Measurements from ENCODE around the gene ARSJ. TPM values are rescaled to one million over a fixed set of nuclear protein-coding genes. Genes with fewer than 3 reads are reported as not detected.
"Not testable (repeated sequence)": the region's sequence is repeated elsewhere in the genome, so short reads cannot be mapped to it uniquely, and the experiment has no call there.

ARSJ gene
- total RNA-seq, 4 donors from 2014 or later = 3.8 to 21.5 (median 7.8) TPM

DNA sequence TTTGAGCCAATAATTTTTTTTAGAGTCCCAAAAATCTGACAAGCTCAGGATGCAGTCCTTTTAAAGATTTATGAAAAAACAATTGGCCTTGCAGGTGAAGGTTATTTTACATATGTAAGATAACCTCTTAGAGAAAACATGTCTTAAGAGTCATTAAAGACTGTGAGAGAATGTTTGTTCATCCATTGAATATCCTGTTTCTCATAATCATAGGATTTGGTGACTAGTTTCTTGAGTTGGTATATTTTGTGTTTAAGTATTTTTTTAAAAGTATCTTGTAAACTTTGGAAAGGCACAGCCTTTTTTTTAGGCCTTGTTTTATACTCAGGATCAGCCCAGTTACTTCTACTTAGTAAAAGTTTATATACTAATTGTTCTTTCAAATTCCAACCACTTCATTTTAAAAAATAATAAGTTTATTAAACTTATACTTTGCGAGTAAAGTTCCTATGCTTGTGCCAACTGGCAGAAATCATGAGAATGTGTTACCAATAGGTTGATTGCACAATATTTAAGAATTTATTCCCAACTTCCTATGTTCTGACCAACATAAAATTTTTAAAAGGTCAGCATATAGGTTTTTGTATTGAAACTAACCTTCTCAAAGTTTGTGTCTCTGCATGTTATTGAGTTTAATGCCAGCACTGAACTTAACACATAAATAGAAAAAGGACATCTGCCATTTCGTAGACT, 40.0 kb upstream of the ARSJ start:
- no peak for DNase-seq (ENCODE audit: low spot score)
- TF ChIP-seq, protein P1, sequence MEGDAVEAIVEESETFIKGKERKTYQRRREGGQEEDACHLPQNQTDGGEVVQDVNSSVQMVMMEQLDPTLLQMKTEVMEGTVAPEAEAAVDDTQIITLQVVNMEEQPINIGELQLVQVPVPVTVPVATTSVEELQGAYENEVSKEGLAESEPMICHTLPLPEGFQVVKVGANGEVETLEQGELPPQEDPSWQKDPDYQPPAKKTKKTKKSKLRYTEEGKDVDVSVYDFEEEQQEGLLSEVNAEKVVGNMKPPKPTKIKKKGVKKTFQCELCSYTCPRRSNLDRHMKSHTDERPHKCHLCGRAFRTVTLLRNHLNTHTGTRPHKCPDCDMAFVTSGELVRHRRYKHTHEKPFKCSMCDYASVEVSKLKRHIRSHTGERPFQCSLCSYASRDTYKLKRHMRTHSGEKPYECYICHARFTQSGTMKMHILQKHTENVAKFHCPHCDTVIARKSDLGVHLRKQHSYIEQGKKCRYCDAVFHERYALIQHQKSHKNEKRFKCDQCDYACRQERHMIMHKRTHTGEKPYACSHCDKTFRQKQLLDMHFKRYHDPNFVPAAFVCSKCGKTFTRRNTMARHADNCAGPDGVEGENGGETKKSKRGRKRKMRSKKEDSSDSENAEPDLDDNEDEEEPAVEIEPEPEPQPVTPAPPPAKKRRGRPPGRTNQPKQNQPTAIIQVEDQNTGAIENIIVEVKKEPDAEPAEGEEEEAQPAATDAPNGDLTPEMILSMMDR (IDR thresholded peaks at IDR 0.05) = no peak
- ATAC-seq (ENCODE audit: low FRiP score) = no peak

DNA sequence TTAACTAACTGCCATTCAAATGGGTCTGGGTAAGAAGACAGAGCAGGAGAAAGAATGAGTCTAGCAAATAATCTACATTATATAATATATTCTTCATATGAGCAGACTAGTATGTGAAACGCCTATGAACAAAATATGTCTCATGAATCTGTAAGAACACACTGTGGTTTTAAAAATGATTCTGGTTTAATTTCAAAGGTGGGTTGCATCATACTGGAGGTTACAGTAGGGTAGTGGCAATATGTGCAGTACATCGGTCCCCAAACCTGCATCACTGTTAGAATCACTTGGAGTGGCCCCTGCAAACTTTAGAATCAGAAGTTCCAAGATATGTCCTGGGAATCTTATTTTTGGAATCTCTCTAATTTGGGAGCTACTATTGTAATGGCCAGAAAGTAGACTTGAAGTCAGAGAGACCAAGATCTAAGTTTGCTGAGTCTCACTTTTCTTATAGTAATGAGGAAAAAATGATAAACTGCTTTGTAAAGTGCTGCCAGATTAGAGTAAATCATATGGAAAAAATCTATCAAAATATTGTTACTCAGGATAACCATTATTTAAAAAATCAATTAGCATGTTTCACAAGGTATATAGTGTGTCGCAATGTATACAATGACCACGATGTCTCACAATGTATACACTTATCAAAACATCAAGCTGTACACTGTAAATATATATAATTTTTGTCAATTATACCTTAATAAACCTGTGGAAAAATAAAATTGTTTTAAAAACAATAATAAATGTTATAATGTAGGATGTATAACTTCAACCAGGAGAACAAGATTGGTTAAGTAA, 37.9 kb upstream of the ARSJ start:
- no peak for DNase-seq (ENCODE audit: low spot score)
- TF ChIP-seq, protein P1 (IDR thresholded peaks at IDR 0.05) = no peak
- ATAC-seq (ENCODE audit: low FRiP score) = no peak

DNA sequence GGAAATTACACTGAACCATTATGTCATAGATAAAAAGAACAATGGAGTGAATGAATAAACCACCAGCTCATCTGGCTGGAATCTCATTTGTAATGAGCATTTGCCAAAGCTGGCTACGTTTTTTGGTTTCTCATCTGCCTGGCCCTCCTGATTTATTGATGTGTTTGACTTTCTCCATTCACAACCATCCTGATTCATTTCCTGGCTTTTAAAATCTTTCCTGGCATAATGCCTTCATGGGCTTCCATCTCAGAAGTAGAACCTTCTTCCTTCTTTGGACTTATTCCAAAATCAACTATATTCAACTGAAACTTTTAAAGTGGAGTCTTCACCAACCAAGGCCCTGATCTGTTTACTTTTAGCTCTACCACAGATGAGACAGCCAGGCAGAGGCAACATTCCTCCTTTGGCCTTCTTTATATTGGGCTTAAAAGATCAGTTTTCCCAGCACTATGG, 36.0 kb upstream of the ARSJ start:
- ATAC-seq (ENCODE audit: low FRiP score) (peak; percentile 59), DNase-seq (ENCODE audit: low spot score) (no peak)
- TF ChIP-seq, protein P1 (IDR thresholded peaks at IDR 0.05) = no peak

DNA sequence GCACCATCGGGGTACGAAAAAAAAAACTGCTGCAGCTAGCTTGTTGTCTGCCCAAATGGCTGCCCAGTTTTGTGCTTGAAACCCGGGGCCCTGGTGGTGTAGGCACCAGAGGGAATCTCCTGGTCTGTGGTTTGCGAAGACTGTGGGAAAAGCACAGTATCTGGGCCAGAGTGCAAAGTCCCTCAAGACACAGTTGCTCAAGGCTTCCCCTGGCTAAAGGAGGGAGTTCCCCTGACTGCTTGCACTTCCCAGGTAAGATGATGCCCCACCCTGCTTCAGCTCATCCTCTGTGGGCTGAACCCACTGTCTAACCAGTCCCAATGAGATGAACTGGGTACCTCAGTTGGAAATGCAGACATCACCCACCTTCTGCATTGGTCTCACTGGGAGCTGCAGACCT, 33.8 kb upstream of the ARSJ start:
- not testable (repeated sequence) for ATAC-seq (ENCODE audit: low FRiP score); DNase-seq (ENCODE audit: low spot score)

DNA sequence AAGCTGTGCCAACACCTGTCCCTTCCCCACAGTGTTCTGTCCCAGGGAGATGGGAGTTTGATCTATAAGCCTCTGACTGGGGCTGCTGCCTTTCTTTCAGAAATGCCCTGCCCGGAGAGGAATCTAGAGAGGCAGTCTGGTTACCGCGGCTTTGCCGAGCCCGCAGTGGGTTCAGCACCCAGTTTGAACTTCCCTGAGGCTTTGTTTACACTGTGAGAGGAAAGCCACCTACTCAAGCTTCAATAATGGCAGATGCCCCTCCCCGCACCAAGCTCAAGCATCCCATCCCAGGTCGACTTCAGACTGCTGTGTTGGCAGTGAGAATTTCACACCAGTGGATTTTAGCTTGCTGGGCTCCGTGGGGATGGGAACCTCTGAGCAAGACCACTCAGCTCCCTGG, 33.3 kb upstream of the ARSJ start:
- TF ChIP-seq, protein P1 (IDR thresholded peaks at IDR 0.05) = no peak
- ATAC-seq (ENCODE audit: low FRiP score) = no peak
- DNase-seq (ENCODE audit: low spot score) = no peak

DNA sequence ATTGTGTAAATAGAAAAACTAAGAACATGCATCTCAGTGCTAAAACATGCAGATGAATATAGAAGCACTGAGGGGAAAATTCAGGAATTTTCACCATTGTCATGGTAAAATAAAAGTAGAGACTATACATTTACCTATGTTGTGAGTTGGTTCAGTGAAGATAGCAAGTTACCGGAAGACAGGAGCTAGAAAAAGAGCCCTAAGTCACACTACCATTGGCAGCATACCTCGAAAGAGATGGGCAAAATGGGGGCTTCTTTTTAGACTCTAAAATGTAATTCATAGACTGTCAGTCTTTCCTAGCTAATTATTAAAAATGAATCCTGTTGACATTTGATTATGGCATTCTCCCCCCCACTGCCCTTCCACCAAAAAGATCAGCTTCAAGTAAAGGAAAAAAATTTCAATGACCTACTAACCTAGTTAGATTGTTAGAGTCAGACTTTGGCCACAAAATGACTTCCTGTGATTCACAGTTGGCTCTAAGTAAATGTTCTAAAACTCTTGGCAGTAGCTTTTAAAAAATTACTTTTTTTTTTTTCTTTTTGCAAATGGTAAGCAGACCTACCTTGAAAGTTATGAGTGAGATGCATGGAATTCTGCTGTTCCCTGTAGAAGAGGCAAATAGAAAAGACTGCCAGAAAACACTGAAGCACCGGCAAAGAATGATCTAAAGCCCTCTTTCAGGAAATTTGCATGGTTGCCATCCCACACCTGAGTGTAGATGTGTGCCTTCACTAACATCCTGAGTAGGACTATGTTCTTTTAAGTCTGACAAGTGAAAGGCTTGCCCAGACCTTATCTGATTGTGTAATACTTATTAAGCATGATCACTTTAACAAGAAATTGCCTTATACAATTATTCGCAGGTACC, 26.4 kb upstream of the ARSJ start:
- TF ChIP-seq, protein P1 (IDR thresholded peaks at IDR 0.05) = no peak
- ATAC-seq (ENCODE audit: low FRiP score) (peak; percentile 84), DNase-seq (ENCODE audit: low spot score) (no peak)

DNA sequence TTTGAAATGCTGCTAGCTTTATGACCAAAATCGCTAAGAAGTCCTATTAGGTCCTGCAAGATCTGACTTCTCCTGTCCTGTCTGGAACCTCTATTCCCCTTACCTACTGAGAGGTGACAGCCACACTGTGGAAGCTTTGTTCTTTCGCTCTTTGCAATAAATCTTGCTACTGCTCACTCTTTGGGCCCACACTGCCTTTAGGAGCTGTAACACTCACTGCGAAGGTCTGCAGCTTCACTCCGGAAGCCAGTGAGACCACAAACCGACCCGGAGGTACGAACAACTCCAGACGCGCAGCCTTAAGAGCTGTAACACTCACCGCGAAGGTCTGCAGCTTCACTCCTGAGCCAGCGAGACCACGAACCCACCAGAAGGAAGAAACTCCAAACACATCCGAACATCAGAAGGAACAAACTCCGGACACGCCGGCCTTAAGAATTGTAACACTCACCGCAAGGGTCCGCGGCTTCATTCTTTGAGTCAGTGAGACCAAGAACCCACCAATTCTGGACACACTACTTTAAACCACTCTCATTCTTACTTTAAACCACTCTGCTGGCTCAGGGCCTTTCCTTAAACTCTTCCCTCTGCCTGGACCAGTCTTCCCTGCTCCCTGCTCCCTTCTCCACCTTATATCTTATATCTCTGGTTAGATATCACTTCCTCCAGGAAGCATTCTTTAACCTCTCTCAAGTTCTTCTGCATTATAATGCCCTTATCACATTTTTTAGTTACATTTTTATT, 25.2 kb upstream of the ARSJ start:
- not testable (repeated sequence) for DNase-seq (ENCODE audit: low spot score); ATAC-seq (ENCODE audit: low FRiP score)

Data from omental fat pad (tissue), 4 donors.